Neutrophil (primary cell): Measurements from ENCODE around the gene SLC38A5.
A peak's percentile ranks its signal among the peaks of the same experiment; 100 is the strongest.
"Not testable (repeated sequence)": the region's sequence is repeated elsewhere in the genome, so short reads cannot be mapped to it uniquely, and the experiment has no call there.

Experiments
- H3K27ac ChIP-seq: fragments of 200-600 bp; sonication (generic); 2 replicates; pipeline ENCODE4 v1.5.1; 2016; ENCODE audit warnings: mild to moderate bottlenecking, moderate library complexity
- H3K27me3 ChIP-seq: fragments of 200-600 bp; sonication (generic); 2 replicates; pipeline ENCODE4 v1.6.0; 2016; ENCODE audit warnings: mild to moderate bottlenecking
- H3K36me3 ChIP-seq: fragments of 200-600 bp; sonication (generic); 2 replicates; pipeline ENCODE4 v1.5.1; 2017
- H3K4me1 ChIP-seq, 2 experiments: fragments of 200-600 bp in 1 of 2; sonication (generic) in 1 of 2; 1 replicate in 1 of 2; 2 replicates in 1 of 2; pipeline versions ENCODE4 v1.5.1 to v1.6.1; 2013 to 2016; ENCODE audit warnings: low read depth in 1 of 2, low read length in 1 of 2, mild to moderate bottlenecking in 1 of 2, moderate library complexity in 1 of 2; ENCODE audit not compliant: control insufficient read depth in 1 of 2, insufficient read depth in 1 of 2
- H3K4me3 ChIP-seq, 2 experiments: fragments of 200-600 bp in 1 of 2; sonication (generic) in 1 of 2; 1 replicate in 1 of 2; 2 replicates in 1 of 2; pipeline ENCODE4 v1.5.1; 2013 to 2016; ENCODE audit warnings: low read depth in 1 of 2, low read length in 1 of 2, mild to moderate bottlenecking in 1 of 2, moderate library complexity in 1 of 2
- H3K9me3 ChIP-seq: fragments of 200-600 bp; sonication (generic); 2 replicates; pipeline ENCODE4 v1.5.1; 2016
- TF ChIP-seq, protein P1 (sequence below): fragments of 200-600 bp; sonication (generic); IDR thresholded peaks from 2 replicates; pipeline ENCODE4 v1.5.1; 2016; ENCODE audit warnings: antibody characterized with exemption

Gene SLC38A5

DNA sequence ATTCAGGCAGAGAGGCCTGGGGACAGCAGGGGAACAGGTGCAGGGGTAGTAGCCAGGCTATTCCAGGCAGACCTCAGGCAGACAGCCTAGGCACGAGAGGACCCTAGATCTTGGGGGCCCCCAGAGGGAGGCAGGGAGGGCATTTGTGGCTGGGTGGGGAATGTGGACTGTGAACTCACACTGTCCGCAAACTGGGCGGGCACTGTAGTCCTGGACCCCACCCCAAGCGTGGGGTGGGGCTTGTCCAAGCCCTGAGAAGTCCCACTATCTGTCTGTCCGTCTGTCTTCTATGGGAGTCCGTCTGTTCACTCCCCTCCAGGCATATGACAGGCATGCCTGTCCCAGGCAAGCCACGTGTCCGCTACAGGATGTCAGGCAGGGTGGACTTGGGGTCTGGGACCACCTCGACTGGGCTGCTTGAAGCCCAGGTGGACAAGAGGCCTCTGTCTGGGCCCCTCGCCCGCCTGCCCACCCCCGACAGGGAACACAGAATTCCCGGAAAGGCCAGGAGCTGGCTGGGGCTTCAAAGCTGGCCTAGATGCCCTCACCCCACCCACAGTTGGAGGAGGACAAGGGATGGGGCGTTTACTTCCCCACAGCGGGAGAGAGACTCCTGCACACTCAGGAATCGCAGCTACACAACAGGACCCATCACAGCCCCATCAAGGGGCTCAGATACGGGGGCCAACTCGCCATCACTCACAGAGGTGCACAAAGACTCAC is at the start of gene SLC38A5:
Gene SLC38A5 (minus strand): TSS at position 151 of the 723 bp plus-strand sequence. CDS start 2,336 bp downstream, outside the sequence.
- H3K27ac ChIP-seq = no peak within 1 kb of the TSS
- H3K27me3 ChIP-seq = no peaks in the 10 kb centered on the region
- peaks cover 12 to 13% of the 10 kb centered on the region in 2 experiments for H3K4me1 ChIP-seq
- H3K36me3 ChIP-seq = no peaks in the 10 kb centered on the region
- TF ChIP-seq, protein P1, sequence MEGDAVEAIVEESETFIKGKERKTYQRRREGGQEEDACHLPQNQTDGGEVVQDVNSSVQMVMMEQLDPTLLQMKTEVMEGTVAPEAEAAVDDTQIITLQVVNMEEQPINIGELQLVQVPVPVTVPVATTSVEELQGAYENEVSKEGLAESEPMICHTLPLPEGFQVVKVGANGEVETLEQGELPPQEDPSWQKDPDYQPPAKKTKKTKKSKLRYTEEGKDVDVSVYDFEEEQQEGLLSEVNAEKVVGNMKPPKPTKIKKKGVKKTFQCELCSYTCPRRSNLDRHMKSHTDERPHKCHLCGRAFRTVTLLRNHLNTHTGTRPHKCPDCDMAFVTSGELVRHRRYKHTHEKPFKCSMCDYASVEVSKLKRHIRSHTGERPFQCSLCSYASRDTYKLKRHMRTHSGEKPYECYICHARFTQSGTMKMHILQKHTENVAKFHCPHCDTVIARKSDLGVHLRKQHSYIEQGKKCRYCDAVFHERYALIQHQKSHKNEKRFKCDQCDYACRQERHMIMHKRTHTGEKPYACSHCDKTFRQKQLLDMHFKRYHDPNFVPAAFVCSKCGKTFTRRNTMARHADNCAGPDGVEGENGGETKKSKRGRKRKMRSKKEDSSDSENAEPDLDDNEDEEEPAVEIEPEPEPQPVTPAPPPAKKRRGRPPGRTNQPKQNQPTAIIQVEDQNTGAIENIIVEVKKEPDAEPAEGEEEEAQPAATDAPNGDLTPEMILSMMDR = no peak
- peak within 1 kb of the TSS; percentile 18 to 35 for H3K4me3 ChIP-seq
- no peaks in the 10 kb centered on the region for H3K9me3 ChIP-seq

DNA sequence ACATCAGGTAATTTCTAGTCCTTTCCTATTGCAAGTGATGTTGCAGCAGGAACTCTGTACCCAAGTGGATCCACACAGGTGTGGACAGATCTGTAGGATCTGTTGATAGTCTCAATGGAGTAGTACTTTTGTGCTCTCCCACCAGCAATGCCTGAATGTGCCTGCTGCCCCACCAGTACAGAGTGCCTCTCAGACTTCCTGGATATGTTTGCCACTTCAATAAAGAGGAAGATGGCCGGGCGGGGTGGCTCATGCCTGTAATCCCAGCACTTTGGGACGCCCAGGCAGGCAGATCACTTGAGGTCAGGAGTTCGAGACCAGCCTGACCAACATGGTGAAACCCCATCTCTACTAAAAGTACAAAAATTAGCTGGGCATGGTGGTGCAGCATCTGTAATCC is 49.4 kb upstream of the SLC38A5 start:
- not testable (repeated sequence) for H3K36me3 ChIP-seq, H3K27me3 ChIP-seq, H3K9me3 ChIP-seq, H3K4me3 ChIP-seq
- H3K27ac ChIP-seq = peak overlapping the region; percentile 45
- peaks cover 5 to 21% of the 10 kb centered on the region in 2 experiments for H3K4me1 ChIP-seq

DNA sequence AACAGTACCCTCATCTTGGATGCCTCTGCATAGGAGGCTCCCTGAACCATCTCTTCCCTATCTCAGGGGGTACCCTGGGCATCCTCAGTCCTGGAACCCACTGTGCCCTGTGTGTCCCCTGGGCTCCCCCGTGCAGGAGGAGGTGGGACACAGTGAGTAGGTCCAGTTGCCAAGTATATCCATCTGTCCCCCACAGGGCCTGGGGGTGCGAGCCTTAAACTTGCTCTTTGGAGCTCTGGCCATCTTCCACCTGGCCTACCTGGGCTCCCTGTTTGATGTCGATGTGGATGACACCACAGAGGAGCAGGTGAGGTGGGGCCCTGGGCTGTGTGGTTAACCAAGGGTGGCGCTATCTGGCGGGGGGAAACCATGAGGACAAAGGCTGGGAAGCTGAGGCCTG is 46.9 kb upstream of the SLC38A5 start:
- no peak overlapping the region for H3K27ac ChIP-seq
- TF ChIP-seq, protein P1 = no peak

DNA sequence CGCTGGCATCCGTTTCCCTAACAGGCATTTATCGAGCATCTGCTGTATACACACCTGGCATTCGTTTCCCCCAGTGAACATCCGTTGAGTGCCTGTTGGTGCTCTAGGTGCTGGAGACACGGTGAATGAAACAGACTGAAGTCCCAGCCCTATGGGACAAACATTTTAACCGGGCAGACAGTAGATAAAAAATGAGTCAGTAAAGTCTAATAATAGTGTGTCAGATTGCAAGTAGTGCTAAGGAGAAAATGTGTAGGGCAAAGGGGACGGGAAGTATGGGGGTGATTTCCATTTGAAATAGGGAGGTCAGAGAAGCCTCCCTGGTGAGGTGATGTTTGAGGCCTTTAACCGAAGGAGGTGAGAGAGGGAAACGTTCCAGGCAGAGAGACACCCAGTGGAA is 46.2 kb upstream of the SLC38A5 start:
- H3K27me3 ChIP-seq = no peaks in the 10 kb centered on the region
- TF ChIP-seq, protein P1 = no peak
- H3K4me1 ChIP-seq = peaks cover 0 to 13% of the 10 kb centered on the region in 2 experiments
- no peak overlapping the region for H3K27ac ChIP-seq
- no peak overlapping the region for H3K4me3 ChIP-seq
- H3K36me3 ChIP-seq = no peaks in the 10 kb centered on the region
- no peaks in the 10 kb centered on the region for H3K9me3 ChIP-seq

More for the DNA sequence above, 46.9 kb upstream of the SLC38A5 start:
- Histone ChIP-seq H3K9me3 (no peaks in the 10 kb centered on the region), H3K4me1 (peaks cover 0 to 16% of the 10 kb centered on the region in 2 experiments), H3K36me3 (no peaks in the 10 kb centered on the region), H3K4me3 (no peak overlapping the region), H3K27me3 (no peaks in the 10 kb centered on the region)

DNA sequence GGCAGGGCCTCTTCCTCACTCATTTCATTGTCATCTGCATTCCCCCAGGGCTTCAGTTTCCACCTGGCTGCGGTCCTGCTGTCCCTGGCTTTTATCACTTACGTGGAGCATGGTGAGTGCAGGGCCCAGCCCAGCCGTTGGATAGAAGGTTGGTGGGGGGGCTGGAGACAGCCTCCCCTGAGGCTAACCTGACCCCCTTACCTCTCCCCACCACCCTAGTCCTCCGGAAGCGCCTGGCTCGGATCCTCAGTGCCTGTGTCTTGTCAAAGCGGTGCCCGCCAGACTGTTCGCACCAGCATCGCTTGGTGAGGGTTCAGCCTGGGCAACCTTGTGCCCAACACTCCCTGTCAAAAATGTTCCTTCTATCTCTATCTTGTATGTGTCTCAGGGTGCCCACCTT is 45.8 kb upstream of the SLC38A5 start:
- TF ChIP-seq, protein P1 = no peak
- no peaks in the 10 kb centered on the region for H3K36me3 ChIP-seq
- no peaks in the 10 kb centered on the region for H3K9me3 ChIP-seq
- H3K4me3 ChIP-seq = no peak overlapping the region
- peaks cover 0 to 9% of the 10 kb centered on the region in 2 experiments for H3K4me1 ChIP-seq
- H3K27me3 ChIP-seq = no peaks in the 10 kb centered on the region
- no peak overlapping the region for H3K27ac ChIP-seq

DNA sequence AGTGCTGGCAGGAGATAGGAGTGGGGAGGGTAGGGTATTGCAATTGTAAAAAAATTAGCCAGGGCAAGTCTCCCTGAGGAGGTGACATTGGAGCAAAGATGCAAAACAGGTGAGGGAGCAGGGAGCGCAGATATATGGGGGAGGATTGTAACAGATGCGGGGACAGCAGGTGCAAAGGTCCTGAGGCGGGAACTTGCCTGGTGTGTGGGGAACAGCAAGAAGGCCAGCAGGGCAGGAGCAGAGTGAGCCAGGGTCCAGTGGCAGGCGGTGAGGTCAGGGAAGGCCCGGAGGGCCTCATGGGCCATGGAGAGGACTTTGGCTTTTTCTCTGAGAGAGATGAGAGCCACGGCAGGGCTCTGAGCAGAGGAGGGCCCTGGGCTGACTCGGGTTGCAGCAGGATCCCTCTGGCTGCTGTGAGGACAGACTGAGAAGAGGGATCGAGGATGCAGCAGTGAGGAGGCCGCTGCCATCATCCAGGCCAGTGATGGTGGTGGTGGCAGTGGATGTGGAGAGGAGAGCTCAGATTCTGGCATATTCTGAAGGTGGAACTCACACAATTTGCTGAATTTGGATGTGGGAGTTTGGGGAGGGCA is 44.9 kb upstream of the SLC38A5 start:
- no peaks in the 10 kb centered on the region for H3K36me3 ChIP-seq
- H3K9me3 ChIP-seq = no peaks in the 10 kb centered on the region
- no peak overlapping the region for H3K4me3 ChIP-seq
- TF ChIP-seq, protein P1 = no peak
- H3K4me1 ChIP-seq = peaks cover 0 to 3% of the 10 kb centered on the region in 2 experiments
- no peaks in the 10 kb centered on the region for H3K27me3 ChIP-seq
- H3K27ac ChIP-seq = no peak overlapping the region
